Transverse colon (tissue), 4 donors: ENCODE results near the gene SCN9A. TPM values are rescaled to one million over a fixed set of nuclear protein-coding genes. Genes with fewer than 3 reads are reported as not detected.

Experiments
- DNase-seq: peaks from one replicate; pipeline ENCODE4 v3.0.0-alpha.2; 2019
- H3K27ac ChIP-seq, 4 donors: fragments of 200-600 bp; sonication (generic); 2 replicates each; pipeline ENCODE4 v1.5.1; 2016 to 2018; ENCODE audit warnings: inconsistent platforms in 4 of 4
- H3K27me3 ChIP-seq: fragments of 200-600 bp; sonication (generic); 2 replicates; pipeline ENCODE4 v1.5.1; 2017; ENCODE audit warnings: inconsistent platforms
- H3K36me3 ChIP-seq, 4 donors: fragments of 200-600 bp; sonication (generic); 2 replicates each; pipeline ENCODE4 v1.5.1; 2017 to 2019; ENCODE audit warnings: inconsistent platforms in 4 of 4
- H3K4me1 ChIP-seq, 4 donors: fragments of 200-600 bp; sonication (generic); 2 replicates each; pipeline ENCODE4 v1.5.1; 2017 to 2020; ENCODE audit warnings: inconsistent platforms in 4 of 4
- H3K4me3 ChIP-seq, 4 donors: fragments of 200-600 bp; sonication (generic); 1 replicate in 1 of 4; 2 replicates in 3 of 4; pipeline versions ENCODE4 v1.5.1 to v1.6.1; 2017 to 2019; ENCODE audit warnings: inconsistent platforms in 4 of 4
- H3K9me3 ChIP-seq, 2 donors: fragments of 200-600 bp; sonication (generic); 2 replicates each; pipeline ENCODE4 v1.5.1; 2017 to 2019; ENCODE audit warnings: inconsistent platforms in 2 of 2
- CTCF ChIP-seq, 5 experiments: fragments of 200-600 bp in 3 of 5; fragments of 450-650 bp in 2 of 5; sonication (generic) in 3 of 5; IDR thresholded peaks; 1 replicate in 2 of 5; 2 replicates in 3 of 5; pipeline ENCODE4 v1.5.1; 2016 to 2017; ENCODE audit warnings: antibody characterized with exemption in 5 of 5, inconsistent platforms in 3 of 5, mild to moderate bottlenecking in 2 of 5, moderate library complexity in 1 of 5
- EP300 ChIP-seq: sonication (generic); formaldehyde crosslinking; IDR thresholded peaks from one replicate; pipeline ENCODE4 v1.6.1; 2017; ENCODE audit warnings: antibody characterized with exemption, low read depth
- POLR2A ChIP-seq: fragments of 450-650 bp; IDR thresholded peaks from one replicate; pipeline ENCODE4 v1.6.1; 2016; ENCODE audit warnings: antibody characterized with exemption, mild to moderate bottlenecking, moderate library complexity
- POLR2AphosphoS5 ChIP-seq, 3 donors: sonication (generic); formaldehyde crosslinking; IDR thresholded peaks; one replicate each; pipeline ENCODE4 v1.6.1; 2016; ENCODE audit warnings: antibody characterized with exemption in 3 of 3
- WGBS, 2 donors: methylation state at CpG; one replicate each; pipeline ENCODE4 v1.1.5; 2018; ENCODE audit warnings: low coverage in 1 of 2; 5-methylcytosine and 5-hydroxymethylcytosine counted together
- in situ Hi-C, 4 donors: fragments of 200-750 bp; cut with MboI; loops; one replicate each; pipeline versions ENCODE4 v1.15.0 to v1.15.1; 2017; ENCODE audit warnings: low sequenced_read_pairs in 3 of 4, low pct_ligation_motif_present in 1 of 4, low pct_unique_long_range_greater_than_20kb in 1 of 4
- intact Hi-C: fragments of 100-400 bp; cut with DNase I; formaldehyde crosslinking; loops from one replicate; pipeline ENCODE4 v1.15.1; 2023; ENCODE audit warnings: low total_unique reads
- total RNA-seq, 4 donors: library from RNA; depleted of rRNA; stranded (reverse); fragments of >200 nt; gene quantifications; one replicate each; pipeline ENCODE4 v1.1.0, GENCODE V29; 2016

Gene SCN9A
- total RNA-seq, 4 donors from 2014 or later, result 13.1 to 35.8 (median 24.5) TPM

GRCh38 chr2:166230724-166231070 lies 145.0 kb downstream of the SCN9A start:
- intact Hi-C loops, result no loop called here
- no peaks in the 10 kb centered on the region for H3K36me3 ChIP-seq
- WGBS, 2 donors, result 73 to 75% methylated on average over 2 of the region's 2 CpGs
- no peaks in the 10 kb centered on the region for H3K27me3 ChIP-seq
- H3K4me1 ChIP-seq, result peaks cover 0 to 11% (median 0%) of the 10 kb centered on the region in 4 donors
- no peak for DNase-seq
- H3K27ac ChIP-seq, result peak overlapping the region in 1 of 4 donors; percentile 24
- no peak overlapping the region for H3K4me3 ChIP-seq
- no peak for TF ChIP-seq CTCF (IDR thresholded peaks at IDR 0.05)
- no peak for TF ChIP-seq POLR2AphosphoS5 (IDR thresholded peaks at IDR 0.05)
- TF ChIP-seq POLR2A, result no peak
- no peak for TF ChIP-seq EP300
- no peaks in the 10 kb centered on the region for H3K9me3 ChIP-seq
- in situ Hi-C loops, result no loop called here

- DNase-seq, result no peak
- peaks cover 0 to 11% (median 0%) of the 10 kb centered on the region in 4 donors for H3K4me1 ChIP-seq
- no peaks in the 10 kb centered on the region for H3K27me3 ChIP-seq
- no peak for TF ChIP-seq CTCF (IDR thresholded peaks at IDR 0.05)
- TF ChIP-seq POLR2AphosphoS5 (IDR thresholded peaks at IDR 0.05), result no peak
- TF ChIP-seq POLR2A, result no peak
- TF ChIP-seq EP300, result no peak
- in situ Hi-C loops (no loop called here), intact Hi-C loops (no loop called here)
- 38 to 43% methylated on average over 4 of the region's 4 CpGs for WGBS, 2 donors
- no peaks in the 10 kb centered on the region for H3K9me3 ChIP-seq
- H3K27ac ChIP-seq, result peak overlapping the region in 2 of 4 donors; percentile 3 to 24
- no peak overlapping the region for H3K4me3 ChIP-seq
- no peaks in the 10 kb centered on the region for H3K36me3 ChIP-seq
Measured at GRCh38 chr2:166230024-166230723, 145.6 kb downstream of the SCN9A start.

GRCh38 chr2:166229678-166230023 lies 146.1 kb downstream of the SCN9A start:
- H3K27ac ChIP-seq, result peak overlapping the region in 2 of 4 donors; percentile 3 to 24
- H3K36me3 ChIP-seq, result no peaks in the 10 kb centered on the region
- in situ Hi-C loops (no loop called here), intact Hi-C loops (no loop called here)
- DNase-seq, result no peak
- no peaks in the 10 kb centered on the region for H3K27me3 ChIP-seq
- TF ChIP-seq CTCF (IDR thresholded peaks at IDR 0.05) (no peak), POLR2AphosphoS5 (IDR thresholded peaks at IDR 0.05) (no peak), POLR2A (no peak)
- no peaks in the 10 kb centered on the region for H3K9me3 ChIP-seq
- no peak overlapping the region for H3K4me3 ChIP-seq
- peaks cover 0 to 11% (median 0%) of the 10 kb centered on the region in 4 donors for H3K4me1 ChIP-seq

GRCh38 chr2:166224197-166224596 lies 151.5 kb downstream of the SCN9A start:
- no peaks in the 10 kb centered on the region for H3K36me3 ChIP-seq
- no peak overlapping the region for H3K4me3 ChIP-seq
- in situ Hi-C loops, result no loop called here
- DNase-seq, result no peak
- no peak overlapping the region for H3K27ac ChIP-seq
- H3K4me1 ChIP-seq, result peaks cover 0 to under 1% (median 0%) of the 10 kb centered on the region in 4 donors
- TF ChIP-seq POLR2AphosphoS5 (IDR thresholded peaks at IDR 0.05), result no peak
- intact Hi-C loops, result no loop called here
- no peaks in the 10 kb centered on the region for H3K27me3 ChIP-seq
- no peaks in the 10 kb centered on the region for H3K9me3 ChIP-seq

- Histone ChIP-seq H3K27me3 (no peaks in the 10 kb centered on the region), H3K4me1 (no peaks in the 10 kb centered on the region), H3K27ac (no peak overlapping the region), H3K9me3 (no peaks in the 10 kb centered on the region), H3K4me3 (no peak overlapping the region), H3K36me3 (no peaks in the 10 kb centered on the region)
- intact Hi-C loops, result no loop called here
- no peak for TF ChIP-seq CTCF (IDR thresholded peaks at IDR 0.05)
- TF ChIP-seq EP300, result no peak
- no peak for TF ChIP-seq POLR2A
- no peak for TF ChIP-seq POLR2AphosphoS5 (IDR thresholded peaks at IDR 0.05)
- whole genome bisulfite sequencing, 2 donors, result 89 to 97% methylated on average over 4 of the region's 4 CpGs
- in situ Hi-C loops, result no loop called here
- DNase-seq, result no peak
Measured at GRCh38 chr2:166223298-166223697, 152.4 kb downstream of the SCN9A start.
